ENCODE measurements around the gene ABCA6.
"Not testable (repeated sequence)": the region's sequence is repeated elsewhere in the genome, so short reads cannot be mapped to it uniquely, and the experiment has no call there.

The ABCA6 gene

DNA sequence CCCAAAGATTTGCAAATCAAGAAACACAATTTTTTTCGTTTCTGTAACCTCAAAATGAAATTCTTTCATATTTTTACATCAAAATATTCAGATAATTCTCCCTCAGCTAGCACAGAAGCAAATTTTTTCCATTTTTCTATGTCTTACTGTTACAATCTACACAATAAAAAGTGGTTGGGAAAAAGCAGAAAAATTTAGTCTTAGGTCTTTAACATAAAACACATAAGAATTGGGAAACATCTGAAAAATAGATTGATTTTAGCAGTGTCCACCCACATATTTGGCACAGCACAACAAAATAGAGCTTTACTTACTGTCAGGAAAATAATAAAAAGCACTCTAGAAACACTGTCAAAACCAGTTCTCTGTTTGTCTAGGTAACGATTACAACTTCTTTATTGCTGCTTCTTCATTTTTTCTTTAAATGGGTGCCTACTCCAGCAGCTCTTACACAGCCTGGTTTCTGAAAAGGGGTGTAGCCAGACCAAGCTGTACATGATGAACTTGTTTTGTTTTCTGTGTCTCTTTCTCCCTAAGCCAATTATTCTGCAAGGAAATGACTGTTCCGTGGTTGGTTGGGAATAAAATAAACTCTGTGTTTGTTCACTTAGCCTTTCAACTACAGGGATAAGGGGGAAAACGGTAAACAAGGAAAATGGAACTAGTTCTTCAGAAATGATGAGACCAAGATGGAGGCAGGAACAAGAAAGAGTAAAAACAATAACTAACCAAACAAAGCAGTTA is at the start of gene ABCA6:
TSS of gene ABCA6 (minus strand) at position 465 of the 744 bp plus-strand sequence. CDS start 1,192 bp downstream, outside the sequence.
- peak; percentile 10 for DNase-seq (ENCODE audit: low read depth, low spot score)

DNA sequence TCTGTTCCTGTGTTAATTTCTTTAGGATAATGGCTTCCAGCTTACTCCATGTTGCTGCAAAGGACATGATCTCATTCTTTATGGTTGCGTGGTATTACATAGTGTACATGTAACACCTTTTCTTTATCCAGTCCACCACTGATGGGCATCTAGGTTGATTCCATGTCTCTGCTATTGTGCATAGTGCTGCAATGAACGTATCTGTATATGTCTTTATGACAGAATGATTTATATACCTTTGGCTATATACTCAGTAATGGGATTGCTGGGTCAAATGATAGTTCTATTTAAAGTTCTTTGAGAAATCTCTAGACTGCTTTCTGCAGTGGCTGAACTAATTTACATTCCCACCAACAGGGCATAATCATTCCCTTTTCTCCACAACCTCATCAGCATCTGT is 47.1 kb upstream of the ABCA6 start:
- DNase-seq (ENCODE audit: low read depth, low spot score) = no peak

DNA sequence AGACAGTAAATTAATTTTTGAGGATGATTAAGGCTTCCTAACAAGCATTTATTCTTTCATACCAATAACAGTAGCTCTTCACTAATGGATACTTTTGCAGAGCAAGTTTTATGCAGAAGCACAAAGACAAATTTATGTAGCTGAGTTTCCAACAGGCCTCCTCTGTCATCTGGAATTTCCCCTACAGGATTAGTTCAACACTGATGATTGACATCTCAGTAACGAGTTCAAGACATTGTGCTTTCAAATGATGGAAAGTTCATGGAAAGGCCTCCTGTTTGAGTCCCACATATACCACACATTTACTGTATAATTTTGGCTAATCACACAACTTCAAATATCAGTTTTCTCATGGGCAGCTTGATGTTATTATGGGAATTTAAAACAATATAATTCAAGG is 46.4 kb upstream of the ABCA6 start:
- DNase-seq (ENCODE audit: low read depth, low spot score) = no peak

DNA sequence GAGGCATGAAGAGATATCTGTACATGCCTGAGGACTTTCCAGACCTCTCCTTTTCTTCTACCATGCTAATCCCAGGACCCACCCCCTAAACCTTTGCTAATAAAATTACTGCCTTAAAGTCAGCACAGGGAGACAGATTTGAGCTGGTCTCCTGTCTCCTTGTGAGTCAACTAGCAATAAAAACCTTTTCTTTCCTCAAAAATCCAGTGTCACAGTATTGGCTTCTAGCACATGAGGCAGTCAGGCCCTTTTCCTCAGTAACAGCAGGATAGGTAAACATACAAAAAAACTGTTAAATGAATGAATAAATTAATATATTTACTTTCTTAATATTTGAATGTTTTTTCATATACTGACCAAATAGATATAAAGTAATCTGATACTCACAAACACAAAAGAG is 45.6 kb upstream of the ABCA6 start:
- no peak for DNase-seq (ENCODE audit: low read depth, low spot score)

GRCh38 chr17:69179227-69179952 is 37.7 kb upstream of the ABCA6 start:
- no peak for DNase-seq (ENCODE audit: low read depth, low spot score)

DNA sequence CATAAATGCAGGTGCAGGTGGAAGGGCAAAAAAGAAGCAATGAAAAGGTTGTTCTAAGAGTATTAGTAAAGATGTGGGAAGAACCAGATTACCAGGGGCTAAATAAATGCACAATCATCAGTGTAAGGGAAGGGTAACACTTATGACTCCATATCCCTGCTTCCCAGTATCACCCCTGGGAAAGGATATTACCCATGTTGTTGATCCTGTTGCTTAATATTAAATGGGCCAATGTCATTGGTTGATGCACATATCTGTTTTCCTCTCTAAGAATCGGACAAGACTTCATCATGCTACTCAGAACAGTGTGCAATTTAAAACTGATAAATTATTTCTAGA is 34.7 kb upstream of the ABCA6 start:
- no peak for DNase-seq (ENCODE audit: low read depth, low spot score)

- DNase-seq (ENCODE audit: low read depth, low spot score) = peak; percentile 16
Measured at GRCh38 chr17:69175625-69176456, 34.1 kb upstream of the ABCA6 start.

GRCh38 chr17:69175262-69175624 is 33.5 kb upstream of the ABCA6 start:
- no peak for DNase-seq (ENCODE audit: low read depth, low spot score)

DNA sequence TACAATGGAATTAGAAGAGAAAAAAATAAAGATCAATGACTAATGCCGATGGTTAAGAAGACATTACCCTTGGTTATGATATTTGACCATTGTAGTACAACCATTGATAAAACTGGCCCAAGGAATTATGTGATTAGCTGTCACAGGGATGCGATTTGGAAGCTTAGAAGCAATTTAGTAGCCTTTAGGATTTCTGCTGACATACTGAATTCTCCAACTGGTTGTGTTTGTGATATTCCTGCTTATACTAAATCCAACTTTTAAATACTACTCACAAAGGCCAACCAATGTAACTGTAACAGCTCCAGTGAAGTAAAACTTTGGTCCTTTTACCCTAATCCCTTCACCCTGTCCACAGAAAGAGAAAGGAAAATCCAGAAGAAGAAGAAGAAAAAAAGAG is 31.4 kb upstream of the ABCA6 start:
- DNase-seq (ENCODE audit: low read depth, low spot score) = no peak

DNA sequence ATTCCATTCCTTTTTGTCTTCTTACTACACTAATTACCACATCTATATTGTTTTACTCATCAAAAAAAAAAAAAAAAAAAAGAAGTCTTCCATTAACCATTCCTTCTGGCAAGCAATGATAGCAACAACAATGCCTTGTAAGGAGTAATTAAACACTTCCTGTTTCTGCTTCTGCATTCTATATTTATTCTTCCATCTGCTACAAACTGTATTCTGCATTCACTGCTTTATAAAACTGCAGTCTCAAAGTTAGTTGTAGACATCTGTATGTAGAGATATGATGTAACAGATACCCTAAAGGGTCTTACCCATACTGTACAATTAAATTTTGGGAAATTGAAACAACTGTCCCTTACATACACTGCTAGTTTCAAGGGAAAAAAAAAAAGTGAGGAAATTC is 28.7 kb upstream of the ABCA6 start:
- no peak for DNase-seq (ENCODE audit: low read depth, low spot score)

DNA sequence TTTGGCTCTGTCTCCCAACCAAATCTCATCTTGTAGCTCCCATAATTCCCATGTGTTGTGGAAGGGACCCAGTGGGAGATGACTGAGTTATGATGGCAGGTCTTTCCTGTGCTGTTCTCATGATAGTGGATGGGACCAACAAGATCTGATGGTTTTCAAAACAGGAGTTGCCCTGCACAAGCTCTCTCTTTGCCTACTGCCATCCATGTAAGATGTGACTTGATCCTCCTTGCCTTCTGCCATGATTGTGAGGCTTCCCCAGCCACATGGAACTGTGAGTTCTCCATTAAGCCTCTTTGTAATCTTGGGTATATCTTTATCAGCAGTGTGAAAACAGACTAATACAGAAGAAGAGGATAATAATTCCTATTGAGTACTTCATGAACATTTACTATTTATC is 26.9 kb upstream of the ABCA6 start:
- not testable (repeated sequence) for DNase-seq (ENCODE audit: low read depth, low spot score)

DNA sequence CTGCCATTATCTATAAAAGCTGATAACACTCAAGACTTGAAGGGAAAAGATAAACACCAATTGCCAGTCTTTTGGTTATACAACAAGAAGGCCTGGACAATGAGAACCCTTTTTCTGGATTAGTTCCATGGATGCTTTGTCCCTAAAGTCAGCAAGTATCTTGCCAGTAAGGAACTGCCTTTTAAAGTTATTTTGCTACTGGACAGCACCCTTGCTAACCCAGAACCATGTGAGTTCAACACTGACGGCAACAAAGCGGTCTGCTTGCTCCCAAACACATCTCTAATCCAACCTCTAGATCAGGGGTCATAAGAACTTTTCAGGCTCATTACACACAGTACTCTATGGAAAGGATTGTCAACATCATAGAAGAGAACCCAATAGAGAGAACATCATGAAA is 25.3 kb upstream of the ABCA6 start:
- no peak for DNase-seq (ENCODE audit: low read depth, low spot score)

DNA sequence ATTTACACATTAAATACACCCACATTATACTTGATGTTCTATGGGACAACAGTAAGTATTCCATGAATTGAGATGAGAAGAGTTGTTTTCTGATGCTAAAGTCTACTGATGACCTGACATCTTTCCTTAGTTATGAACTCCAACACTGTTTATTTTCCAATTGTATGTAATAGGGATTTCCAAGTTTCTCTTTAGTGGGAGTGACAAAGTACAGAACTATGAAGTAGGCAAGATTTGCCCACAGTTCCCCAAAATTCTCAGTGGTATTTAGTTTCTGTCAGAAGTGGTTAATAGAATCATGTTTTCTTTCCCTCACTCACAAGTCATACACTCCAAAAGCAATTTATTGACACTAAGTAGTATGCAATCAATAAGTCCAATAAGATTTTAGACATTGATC is 22.5 kb upstream of the ABCA6 start:
- no peak for DNase-seq (ENCODE audit: low read depth, low spot score)

DNA sequence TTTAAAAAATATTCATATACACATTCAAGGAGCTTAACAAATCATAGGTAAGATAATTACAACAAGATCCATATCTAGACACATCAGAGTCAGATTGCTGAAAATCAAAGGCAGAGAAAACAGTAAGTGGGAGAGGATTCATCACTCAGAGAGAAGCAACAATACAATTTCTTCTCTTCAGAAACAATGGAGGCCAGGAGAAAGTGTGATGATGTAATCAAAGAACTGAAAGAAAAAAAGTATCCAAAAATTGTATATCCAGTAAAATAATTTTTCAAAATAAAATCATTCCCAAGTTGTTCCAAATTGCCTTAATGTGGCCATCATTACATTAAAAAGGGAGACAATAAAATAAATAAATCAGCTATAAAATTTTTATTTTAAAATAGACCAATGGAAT is 17.7 kb upstream of the ABCA6 start:
- DNase-seq (ENCODE audit: low read depth, low spot score) = no peak

DNA sequence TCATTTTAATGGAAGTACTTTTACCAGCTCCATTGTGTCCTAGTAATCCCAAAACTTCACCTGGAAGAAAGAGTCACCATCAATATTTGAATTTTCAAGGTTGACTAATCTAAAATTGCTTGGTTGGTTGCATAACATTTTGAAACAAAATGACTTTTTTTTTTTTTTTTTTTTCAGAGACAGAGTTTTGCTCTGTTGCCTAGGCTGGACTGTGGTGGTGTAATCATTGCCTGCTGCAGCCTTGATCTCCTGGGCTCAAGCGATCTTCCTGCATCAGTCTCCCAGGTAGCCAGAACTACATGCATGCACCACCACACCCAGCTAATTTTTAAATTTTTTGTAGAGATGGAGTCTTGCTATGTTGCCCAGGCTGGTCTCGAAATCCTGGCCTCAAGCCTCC is 12.6 kb upstream of the ABCA6 start:
- no peak for DNase-seq (ENCODE audit: low read depth, low spot score)

DNA sequence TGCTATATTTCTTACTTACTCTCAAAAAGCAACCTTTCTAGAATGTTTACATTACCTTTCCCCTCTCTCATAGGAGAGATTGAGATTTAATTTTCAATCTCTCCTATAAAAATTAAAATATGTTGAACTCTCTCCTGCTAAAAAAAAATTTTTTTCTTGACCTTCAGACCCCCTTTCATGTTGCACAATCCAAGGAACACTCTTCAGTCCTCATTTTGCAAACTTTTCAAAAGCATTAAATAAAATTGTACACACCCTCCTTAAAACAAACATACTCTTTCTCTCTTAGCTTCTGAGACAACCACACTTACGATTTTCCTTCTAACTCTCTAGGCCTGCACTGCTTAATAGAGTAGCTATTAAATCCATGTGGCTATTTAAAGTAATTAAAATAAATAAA is 8.6 kb upstream of the ABCA6 start:
- no peak for DNase-seq (ENCODE audit: low read depth, low spot score)

- no peak for DNase-seq (ENCODE audit: low read depth, low spot score)
Measured at GRCh38 chr17:69147460-69147859, 5.8 kb upstream of the ABCA6 start.

GRCh38 chr17:69144331-69145255 is 2.9 kb upstream of the ABCA6 start:
- no peak for DNase-seq (ENCODE audit: low read depth, low spot score)

GRCh38 chr17:69143683-69144231 is 2.1 kb upstream of the ABCA6 start:
- no peak for DNase-seq (ENCODE audit: low read depth, low spot score)

- DNase-seq (ENCODE audit: low read depth, low spot score) = no peak
Measured at GRCh38 chr17:69143151-69143550, 1.5 kb upstream of the ABCA6 start.

DNA sequence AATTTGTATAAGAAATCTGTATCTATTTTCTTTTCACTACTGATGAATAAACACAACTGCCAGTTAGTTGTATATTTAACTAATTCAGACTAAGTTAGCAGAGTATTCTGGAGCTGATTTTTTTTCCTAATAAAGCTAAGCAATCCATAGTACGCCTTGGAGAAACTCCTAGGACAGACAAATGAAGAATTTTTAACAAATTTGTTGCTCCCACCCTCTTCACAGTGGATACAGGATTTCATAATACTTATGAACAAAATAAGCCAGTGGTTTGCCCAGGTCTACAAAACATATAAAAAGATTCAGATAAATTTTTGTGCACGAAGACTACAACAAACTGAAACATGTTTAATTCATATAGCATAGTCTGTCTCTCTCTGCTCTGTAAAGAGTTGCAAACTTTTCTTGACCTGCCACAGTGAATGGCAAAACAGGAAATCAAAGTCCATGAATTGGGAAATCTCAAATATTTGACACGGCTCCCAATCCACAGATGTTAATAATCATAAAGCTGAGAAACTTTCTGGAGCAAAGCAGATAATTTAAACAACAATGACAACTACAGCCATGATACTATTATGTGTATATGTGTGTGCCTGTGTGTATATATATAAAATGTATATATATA is 594 bp upstream of the ABCA6 start:
- no peak for DNase-seq (ENCODE audit: low read depth, low spot score)
